Mesothelial cell of epicardium (in vitro differentiated cells): ENCODE results near the gene TOP1. TPM values are rescaled to one million over a fixed set of nuclear protein-coding genes. Genes with fewer than 3 reads are reported as not detected.

Experiments
- DNase-seq, 2 experiments: peaks; one replicate each; pipeline ENCODE4 v3.0.0; 2021; ENCODE audit warnings: low spot score in 2 of 2; ENCODE audit not compliant: unreplicated experiment in 2 of 2
- H3K27ac Mint-ChIP-seq: 2 replicates; pipeline ENCODE4 v1.8.0; 2021; ENCODE audit warnings: mixed read lengths
- H3K27me3 Mint-ChIP-seq: 2 replicates; pipeline ENCODE4 v1.8.0; 2021; ENCODE audit warnings: low read depth, mixed read lengths
- H3K36me3 Mint-ChIP-seq: 2 replicates; pipeline ENCODE4 v1.8.0; 2021; ENCODE audit warnings: mixed read lengths
- H3K4me1 Mint-ChIP-seq: 2 replicates; pipeline ENCODE4 v1.8.0; 2021; ENCODE audit warnings: mixed read lengths
- H3K4me3 Mint-ChIP-seq: 2 replicates; pipeline ENCODE4 v1.8.0; 2021; ENCODE audit warnings: mild to moderate bottlenecking, moderate library complexity, mixed read lengths
- H3K9me3 Mint-ChIP-seq: 2 replicates; pipeline ENCODE4 v1.8.0; 2021; ENCODE audit warnings: mixed read lengths
- total RNA-seq: library from RNA; stranded (reverse); gene quantifications from 3 replicates; pipeline ENCODE4 v1.2.1, GENCODE V29; 2021
- TF ChIP-seq, protein P1 (sequence below): fragments of 200-600 bp; sonication (generic); IDR thresholded peaks from one replicate; pipeline ENCODE4 v1.5.0; 2021; ENCODE audit warnings: antibody characterized with exemption; ENCODE audit not compliant: unreplicated experiment

TOP1 gene
- total RNA-seq, 1 donor from 2014 or later = 76.7 TPM

DNA sequence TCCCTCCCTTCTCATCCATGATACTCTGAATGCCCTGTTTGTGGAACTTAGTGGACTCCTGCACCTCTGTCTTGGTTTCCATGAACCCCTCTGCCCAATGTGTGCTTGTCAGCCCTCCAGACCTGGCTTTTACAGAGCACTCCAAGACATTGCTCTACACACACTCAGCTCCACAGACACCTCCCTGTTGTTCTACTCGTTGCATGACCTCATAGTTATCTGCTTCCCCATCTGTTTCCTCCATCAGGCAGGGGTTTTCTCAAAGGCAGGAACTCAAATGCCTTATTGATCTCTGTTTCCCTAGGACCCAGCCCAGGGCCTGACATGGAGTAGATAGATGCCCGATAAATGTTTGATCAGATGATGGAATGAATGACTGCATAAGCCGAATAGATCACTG is 122.0 kb downstream of the TOP1 start:
- peaks cover 22% of the 10 kb centered on the region for H3K4me1 Mint-ChIP-seq
- H3K36me3 Mint-ChIP-seq = peaks cover 10% of the 10 kb centered on the region
- H3K4me3 Mint-ChIP-seq = no peak overlapping the region

DNA sequence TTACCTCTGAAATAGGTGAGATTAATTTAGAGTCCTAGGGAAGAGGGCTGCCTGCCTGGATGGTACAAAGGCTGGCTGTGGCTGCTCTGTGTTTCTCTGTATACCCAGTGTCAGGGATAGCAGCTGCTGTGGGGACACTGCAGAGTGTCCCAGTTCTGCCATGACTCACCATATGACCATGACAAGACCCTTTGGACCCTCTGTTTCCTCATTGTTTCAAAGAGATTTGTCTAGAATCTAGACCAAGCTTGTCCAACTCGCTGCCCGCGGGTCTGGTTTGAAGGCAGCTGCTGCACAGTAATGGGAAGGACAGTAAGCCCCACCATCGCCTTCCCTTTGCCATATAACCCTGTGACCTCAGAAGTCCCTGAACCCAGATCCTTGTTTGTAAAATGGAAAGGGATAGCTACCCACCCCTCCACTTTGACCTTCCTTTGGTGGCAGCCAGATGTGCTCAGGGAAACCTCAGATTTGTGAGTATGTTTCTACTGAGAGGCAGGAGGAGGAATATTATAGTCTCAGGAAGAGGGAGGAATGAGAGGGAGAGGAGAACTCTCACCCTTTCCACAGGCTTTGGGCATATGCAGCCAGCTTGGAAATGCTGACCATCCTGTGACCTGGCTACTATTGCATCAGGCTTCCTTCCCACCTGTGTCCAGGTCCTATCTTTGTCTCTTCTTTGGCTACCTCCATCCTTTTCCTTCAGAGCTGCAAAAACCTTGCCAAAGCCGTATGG is 122.7 kb downstream of the TOP1 start:
- H3K4me3 Mint-ChIP-seq = no peak overlapping the region
- no peak for DNase-seq
- peaks cover 22% of the 10 kb centered on the region for H3K4me1 Mint-ChIP-seq
- no peak overlapping the region for H3K27ac Mint-ChIP-seq
- H3K9me3 Mint-ChIP-seq = no peaks in the 10 kb centered on the region
- TF ChIP-seq, protein P1, sequence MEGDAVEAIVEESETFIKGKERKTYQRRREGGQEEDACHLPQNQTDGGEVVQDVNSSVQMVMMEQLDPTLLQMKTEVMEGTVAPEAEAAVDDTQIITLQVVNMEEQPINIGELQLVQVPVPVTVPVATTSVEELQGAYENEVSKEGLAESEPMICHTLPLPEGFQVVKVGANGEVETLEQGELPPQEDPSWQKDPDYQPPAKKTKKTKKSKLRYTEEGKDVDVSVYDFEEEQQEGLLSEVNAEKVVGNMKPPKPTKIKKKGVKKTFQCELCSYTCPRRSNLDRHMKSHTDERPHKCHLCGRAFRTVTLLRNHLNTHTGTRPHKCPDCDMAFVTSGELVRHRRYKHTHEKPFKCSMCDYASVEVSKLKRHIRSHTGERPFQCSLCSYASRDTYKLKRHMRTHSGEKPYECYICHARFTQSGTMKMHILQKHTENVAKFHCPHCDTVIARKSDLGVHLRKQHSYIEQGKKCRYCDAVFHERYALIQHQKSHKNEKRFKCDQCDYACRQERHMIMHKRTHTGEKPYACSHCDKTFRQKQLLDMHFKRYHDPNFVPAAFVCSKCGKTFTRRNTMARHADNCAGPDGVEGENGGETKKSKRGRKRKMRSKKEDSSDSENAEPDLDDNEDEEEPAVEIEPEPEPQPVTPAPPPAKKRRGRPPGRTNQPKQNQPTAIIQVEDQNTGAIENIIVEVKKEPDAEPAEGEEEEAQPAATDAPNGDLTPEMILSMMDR = no peak
- H3K27me3 Mint-ChIP-seq = no peaks in the 10 kb centered on the region
- peaks cover 9% of the 10 kb centered on the region for H3K36me3 Mint-ChIP-seq

More for the DNA sequence above, 122.0 kb downstream of the TOP1 start:
- H3K9me3 Mint-ChIP-seq = no peaks in the 10 kb centered on the region
- TF ChIP-seq, protein P1 = no peak
- DNase-seq = no peak
- H3K27ac Mint-ChIP-seq = no peak overlapping the region
- H3K27me3 Mint-ChIP-seq = no peaks in the 10 kb centered on the region

GRCh38 chr20:41152108-41152757 is 123.6 kb downstream of the TOP1 start:
- Mint-ChIP-seq H3K27ac (peak overlapping the region; percentile 11), H3K9me3 (no peaks in the 10 kb centered on the region), H3K36me3 (peaks cover 6% of the 10 kb centered on the region), H3K27me3 (no peaks in the 10 kb centered on the region), H3K4me3 (no peak overlapping the region), H3K4me1 (peaks cover 24% of the 10 kb centered on the region)
- DNase-seq = no peak
- TF ChIP-seq, protein P1 = no peak

DNA sequence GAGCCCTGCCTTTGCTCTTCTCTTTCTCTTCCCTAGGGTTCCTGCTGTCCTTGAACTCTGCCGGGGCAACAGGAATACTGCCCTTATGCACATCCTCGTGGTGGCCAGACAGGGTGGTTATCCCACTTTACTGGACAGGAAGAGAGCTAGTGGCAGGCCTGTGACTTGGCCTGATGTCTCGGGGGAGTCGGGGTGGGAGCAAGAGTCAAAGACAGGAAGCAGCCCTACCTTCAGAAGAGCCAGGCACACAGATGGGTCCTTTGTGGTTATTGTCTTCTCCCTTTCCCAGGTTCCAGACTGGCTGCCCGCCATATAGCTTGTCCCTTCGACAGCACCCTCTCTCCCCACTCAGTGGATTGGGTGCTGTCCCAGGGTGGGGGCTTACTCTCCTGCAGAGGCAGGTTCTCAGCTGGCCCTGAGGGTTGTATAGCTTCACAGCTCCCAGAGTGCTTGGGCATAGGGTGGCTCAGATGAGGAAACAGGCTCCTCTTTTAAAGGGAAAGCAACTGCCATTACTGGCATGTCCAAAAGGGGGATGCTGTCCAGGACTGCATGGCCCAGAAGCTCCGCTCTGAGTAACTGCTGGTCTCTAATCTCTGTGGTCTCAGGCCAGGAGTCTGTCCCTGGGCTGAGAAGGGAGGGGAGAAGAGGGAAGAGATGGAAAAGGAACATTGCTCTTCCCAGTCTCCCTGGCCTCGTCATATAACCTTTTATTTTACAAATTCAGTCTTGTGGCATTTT is 126.0 kb downstream of the TOP1 start:
- peaks cover 3% of the 10 kb centered on the region for H3K36me3 Mint-ChIP-seq
- TF ChIP-seq, protein P1 = no peak
- no peaks in the 10 kb centered on the region for H3K27me3 Mint-ChIP-seq
- no peak for DNase-seq
- H3K4me3 Mint-ChIP-seq = no peak overlapping the region
- peak overlapping the region; percentile 78 for H3K27ac Mint-ChIP-seq
- no peaks in the 10 kb centered on the region for H3K9me3 Mint-ChIP-seq
- H3K4me1 Mint-ChIP-seq = peaks cover 43% of the 10 kb centered on the region

GRCh38 chr20:41155261-41155660 is 126.6 kb downstream of the TOP1 start:
- Mint-ChIP-seq H3K4me3 (no peak overlapping the region), H3K36me3 (peaks cover 7% of the 10 kb centered on the region), H3K27ac (no peak overlapping the region), H3K9me3 (no peaks in the 10 kb centered on the region), H3K27me3 (no peaks in the 10 kb centered on the region), H3K4me1 (peaks cover 46% of the 10 kb centered on the region)
- no peak for DNase-seq
- TF ChIP-seq, protein P1 = no peak
